Mucosa of rectum (tissue), 2 donors: ENCODE results near the gene GBP2.

ENCODE experiments used
- H3K27ac ChIP-seq, 2 donors: one replicate each; pipeline ENCODE4 v1.7.0; 2013; ENCODE audit warnings: inconsistent platforms in 2 of 2, low read depth in 2 of 2, low read length in 2 of 2
- H3K27me3 ChIP-seq, 2 donors: one replicate each; pipeline ENCODE4 v1.7.0; 2013; ENCODE audit warnings: low read length in 2 of 2; ENCODE audit not compliant: control insufficient read depth in 2 of 2, insufficient read depth in 2 of 2
- H3K36me3 ChIP-seq, 2 donors: one replicate each; pipeline ENCODE4 v1.7.0; 2013; ENCODE audit warnings: low read length in 2 of 2; ENCODE audit not compliant: control insufficient read depth in 2 of 2, insufficient read depth in 2 of 2
- H3K4me1 ChIP-seq, 2 donors: one replicate each; pipeline ENCODE4 v1.7.0; 2013; ENCODE audit warnings: low read length in 2 of 2, mild to moderate bottlenecking in 1 of 2; ENCODE audit not compliant: control insufficient read depth in 2 of 2, insufficient read depth in 2 of 2
- H3K4me3 ChIP-seq, 2 donors: one replicate each; pipeline ENCODE4 v1.7.0; 2013; ENCODE audit warnings: low read length in 2 of 2
- H3K9ac ChIP-seq, 2 donors: one replicate each; pipeline ENCODE4 v1.7.0; 2013; ENCODE audit warnings: low read length in 2 of 2, low read depth in 1 of 2, mild to moderate bottlenecking in 1 of 2
- H3K9me3 ChIP-seq, 2 donors: one replicate each; pipeline ENCODE4 v1.7.0; 2013; ENCODE audit warnings: low read length in 2 of 2; ENCODE audit not compliant: control insufficient read depth in 2 of 2
- donor health status: healthy.
- donor health status: Normal muscosa, but diverticular disease.

GBP2 gene

DNA sequence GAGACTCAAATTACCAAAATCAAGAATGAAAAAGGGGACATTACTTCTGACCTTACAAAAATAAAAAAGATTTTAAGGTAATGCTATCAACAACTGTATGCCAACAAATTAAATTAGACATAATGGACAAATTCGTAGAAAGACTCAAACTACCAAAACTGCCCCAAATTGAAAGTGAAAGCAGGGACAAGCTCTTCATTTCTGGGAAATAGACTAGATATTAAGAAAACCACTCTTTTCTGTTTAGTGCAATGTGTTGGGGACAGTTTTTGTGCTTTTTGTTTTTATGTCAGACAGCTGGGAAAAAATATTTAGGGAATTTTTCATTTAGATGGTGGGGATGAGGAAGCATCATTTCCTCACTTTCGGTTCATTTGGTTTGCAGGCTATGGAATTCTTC lies 56.0 kb downstream of the GBP2 start:
- peak overlapping the region in 1 of 2 donors; percentile 68 for H3K4me3 ChIP-seq
- peak overlapping the region in 1 of 2 donors; percentile 28 for H3K9ac ChIP-seq
- peak overlapping the region in 1 of 2 donors; percentile 37 for H3K27ac ChIP-seq

DNA sequence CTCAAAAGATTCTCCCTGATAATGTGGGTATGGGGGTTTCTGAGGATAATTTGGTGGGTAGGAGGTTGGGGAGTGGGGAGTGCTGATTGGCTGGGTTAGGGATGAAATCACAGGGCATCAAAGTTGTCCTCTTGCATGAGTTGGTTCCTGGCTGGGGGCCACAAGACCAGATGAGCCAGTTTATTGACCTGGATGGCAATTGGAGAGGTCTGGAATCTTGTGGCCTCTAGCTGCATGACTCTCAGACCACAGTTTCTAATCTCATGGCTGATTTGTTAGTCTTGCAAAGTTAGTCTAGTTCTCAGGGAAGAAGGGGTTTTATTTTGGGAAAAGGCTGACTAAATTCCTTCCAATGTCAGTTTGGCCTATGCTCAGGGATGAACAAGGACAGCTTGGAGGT lies 57.6 kb downstream of the GBP2 start:
- Histone ChIP-seq H3K36me3 (no peaks in the 10 kb centered on the region), H3K9ac (no peak overlapping the region), H3K9me3 (no peaks in the 10 kb centered on the region), H3K4me1 (peaks cover 0 to 9% of the 10 kb centered on the region in 2 donors), H3K27ac (no peak overlapping the region), H3K4me3 (no peak overlapping the region), H3K27me3 (no peaks in the 10 kb centered on the region)

More for the DNA sequence above, 56.0 kb downstream of the GBP2 start:
- Histone ChIP-seq H3K27me3 (no peaks in the 10 kb centered on the region), H3K9me3 (no peaks in the 10 kb centered on the region), H3K36me3 (no peaks in the 10 kb centered on the region), H3K4me1 (peaks cover 0 to under 1% of the 10 kb centered on the region in 2 donors)

DNA sequence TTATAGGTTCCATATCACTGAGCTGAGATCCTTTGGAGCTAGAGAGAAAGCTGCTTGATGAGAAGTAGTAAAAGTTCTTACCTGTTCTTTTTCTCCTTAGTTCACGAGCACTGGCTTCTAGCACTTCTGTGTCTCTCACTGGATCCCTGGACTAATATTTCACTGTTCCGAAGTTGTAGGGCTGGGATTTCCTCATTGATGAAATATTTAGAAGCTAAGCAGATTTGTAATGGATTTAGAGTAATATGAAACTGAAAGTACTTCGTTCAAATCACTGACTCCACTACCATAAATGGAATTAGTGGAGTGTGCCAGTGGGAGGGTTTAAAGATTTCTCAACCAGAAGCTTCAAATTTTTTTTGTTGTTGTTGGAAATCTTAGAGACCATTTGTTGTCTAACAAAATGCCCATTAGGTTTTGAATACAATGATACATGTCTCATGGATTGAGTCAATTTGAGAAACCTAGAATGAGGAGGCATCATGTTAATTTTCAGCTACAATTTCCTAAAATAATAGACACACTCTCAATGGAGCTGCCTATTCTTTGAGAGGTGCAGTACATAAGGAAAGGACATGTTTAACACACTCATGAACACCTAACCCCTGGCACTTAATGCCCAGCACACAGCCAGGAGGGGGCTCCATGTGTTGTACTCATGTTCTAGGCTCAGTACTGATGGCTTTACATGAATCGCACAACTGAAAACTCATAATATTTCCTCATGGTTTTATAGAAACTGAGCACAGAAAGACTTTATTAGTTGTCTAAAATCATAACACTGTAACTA lies 60.6 kb downstream of the GBP2 start, which contains the start of gene GBP1:
Gene GBP1, minus strand, starts transcription at position 130 of the 790 bp plus-strand sequence. CDS start 1,974 bp downstream, outside the sequence.
- peak within 1 kb of the TSS; percentile 76 to 81 for H3K9ac ChIP-seq
- H3K4me3 ChIP-seq = peak within 1 kb of the TSS; percentile 77 to 85
- H3K36me3 ChIP-seq = peaks cover 0 to under 1% of the 10 kb centered on the region in 2 donors
- H3K4me1 ChIP-seq = peaks cover 0 to 12% of the 10 kb centered on the region in 2 donors
- no peaks in the 10 kb centered on the region for H3K9me3 ChIP-seq
- peak within 1 kb of the TSS; percentile 82 to 85 for H3K27ac ChIP-seq
- no peaks in the 10 kb centered on the region for H3K27me3 ChIP-seq

DNA sequence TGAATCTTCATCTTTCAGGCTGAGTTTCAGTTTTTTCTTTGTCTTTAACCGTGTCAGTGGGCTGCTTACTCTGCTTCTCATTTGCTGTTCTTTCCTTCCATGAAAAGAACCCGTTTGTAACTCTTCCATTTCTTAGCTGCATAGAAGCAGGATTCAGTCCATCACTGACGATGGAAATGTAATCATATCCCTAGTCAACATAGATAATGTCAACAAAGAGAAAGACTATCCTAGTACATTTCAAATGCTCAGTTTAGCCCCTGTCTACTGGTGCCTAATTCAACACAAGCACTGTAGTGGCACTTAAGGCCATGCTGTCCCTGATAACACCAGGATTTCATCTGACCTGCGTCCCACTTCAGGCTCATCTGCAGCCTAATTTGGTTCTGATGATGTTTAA lies 61.3 kb downstream of the GBP2 start:
- Histone ChIP-seq H3K36me3 (peaks cover 0 to 3% of the 10 kb centered on the region in 2 donors), H3K9me3 (no peaks in the 10 kb centered on the region), H3K9ac (peak overlapping the region; percentile 76 to 81), H3K4me1 (peaks cover 0 to 12% of the 10 kb centered on the region in 2 donors), H3K27me3 (no peaks in the 10 kb centered on the region), H3K27ac (peak overlapping the region; percentile 82 to 85), H3K4me3 (peak overlapping the region; percentile 77 to 85)

DNA sequence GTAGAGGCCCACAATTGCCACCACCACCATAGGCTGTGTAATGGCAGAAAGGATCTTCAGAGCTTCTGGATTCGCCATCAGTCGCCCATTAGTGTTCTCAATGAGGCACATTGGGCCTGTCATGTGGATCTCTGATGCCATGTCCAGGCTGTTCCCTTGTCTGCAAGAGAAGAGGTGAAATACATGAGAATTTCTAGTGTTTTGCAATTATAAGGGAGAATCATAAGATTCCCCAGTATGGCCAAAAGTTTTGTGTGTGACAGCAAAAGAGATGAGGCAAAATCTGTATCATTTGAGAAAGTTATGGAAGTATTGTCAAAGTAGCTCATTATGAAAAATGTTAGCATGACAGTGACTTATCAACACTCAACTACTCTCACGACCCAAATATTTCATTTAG lies 62.8 kb downstream of the GBP2 start:
- no peaks in the 10 kb centered on the region for H3K27me3 ChIP-seq
- H3K36me3 ChIP-seq = peaks cover 12 to 15% of the 10 kb centered on the region in 2 donors
- H3K27ac ChIP-seq = no peak overlapping the region
- H3K9ac ChIP-seq = no peak overlapping the region
- peaks cover 0 to 12% of the 10 kb centered on the region in 2 donors for H3K4me1 ChIP-seq
- no peaks in the 10 kb centered on the region for H3K9me3 ChIP-seq
- H3K4me3 ChIP-seq = peak overlapping the region in 1 of 2 donors; percentile 85

DNA sequence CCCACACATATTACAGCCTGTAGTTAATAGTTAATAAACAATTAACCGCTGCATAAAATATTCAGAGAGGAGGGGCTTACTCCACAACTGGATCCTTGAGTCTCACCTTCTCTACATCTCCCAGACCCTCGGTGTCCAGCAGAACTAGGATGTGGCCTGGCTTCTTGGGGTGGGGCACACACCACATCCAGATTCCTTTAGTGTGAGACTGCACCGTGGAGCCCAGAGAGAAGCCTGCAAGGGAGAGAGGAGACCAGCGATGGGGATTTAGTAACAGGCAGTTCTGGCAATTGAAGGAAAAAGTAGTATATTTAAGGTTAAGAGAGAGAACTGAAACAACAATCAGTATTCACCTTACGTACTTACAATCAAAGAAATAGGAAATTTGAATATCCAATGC lies 65.8 kb downstream of the GBP2 start:
- H3K27me3 ChIP-seq = no peaks in the 10 kb centered on the region
- H3K27ac ChIP-seq = no peak overlapping the region
- no peak overlapping the region for H3K4me3 ChIP-seq
- peaks cover 26 to 34% of the 10 kb centered on the region in 2 donors for H3K36me3 ChIP-seq
- no peaks in the 10 kb centered on the region for H3K9me3 ChIP-seq
- no peak overlapping the region for H3K9ac ChIP-seq
- peaks cover 0 to 12% of the 10 kb centered on the region in 2 donors for H3K4me1 ChIP-seq
